ENCODE measurements around the gene TSPYL6. TPM values are rescaled to one million over a fixed set of nuclear protein-coding genes. Genes with fewer than 3 reads are reported as not detected.

TSPYL6 gene
- total RNA-seq: not detected in 2 replicates

GRCh38 chr2:54256091-54256694, at the start of gene TSPYL6:
Gene TSPYL6 (minus strand): TSS chr2:54256229. CDS start chr2:54256151, 78 bp downstream.

Other genes with a start within 250 kb of the TSPYL6 start
- gene ACYP2, start 140.6 kb downstream of the TSPYL6 start, total RNA-seq: 4.9 and 6.9 TPM in 2 replicates
- gene SPTBN1, start 200.1 kb upstream of the TSPYL6 start, total RNA-seq: 498 and 873 TPM in 2 replicates